ENCODE data around the gene SLC38A7.

- TF ChIP-seq CTCF (IDR thresholded peaks at IDR 0.05) (no peak), ZFX (IDR thresholded peaks at IDR 0.05; ENCODE audit: borderline replicate concordance) (no peak)
Measured at GRCh38 chr16:58713742-58714141, 29.2 kb upstream of the SLC38A7 start.

All from 22Rv1 (cell line).